ENCODE results near the gene CACNA1C.
A peak's percentile ranks its signal among the peaks of the same experiment; 100 is the strongest.

The CACNA1C gene

GRCh38 chr12:2547273-2548044 lies 494.7 kb downstream of the CACNA1C start:
- DNase-seq = no peak

- DNase-seq = no peak
These were observed 495.3 kb downstream of the CACNA1C start for GRCh38 chr12:2548081-2548480.

- peak; percentile 26 for DNase-seq
These were observed 498.0 kb downstream of the CACNA1C start for GRCh38 chr12:2550561-2551411.

- no peak for DNase-seq
These were observed 498.7 kb downstream of the CACNA1C start for GRCh38 chr12:2551412-2551900.

GRCh38 chr12:2552000-2552756 lies 499.4 kb downstream of the CACNA1C start:
- no peak for DNase-seq

GRCh38 chr12:2553388-2554126 lies 500.8 kb downstream of the CACNA1C start:
- DNase-seq = no peak

GRCh38 chr12:2555487-2556082 lies 502.8 kb downstream of the CACNA1C start:
- DNase-seq = no peak

GRCh38 chr12:2557597-2557996 lies 504.8 kb downstream of the CACNA1C start:
- no peak for DNase-seq

GRCh38 chr12:2559931-2560330 lies 507.1 kb downstream of the CACNA1C start:
- DNase-seq = no peak

- DNase-seq = no peak
These were observed 507.6 kb downstream of the CACNA1C start for GRCh38 chr12:2560356-2560755.

- no peak for DNase-seq
These were observed 508.6 kb downstream of the CACNA1C start for GRCh38 chr12:2561367-2561766.

- DNase-seq = no peak
These were observed 509.6 kb downstream of the CACNA1C start for GRCh38 chr12:2562400-2562799.

GRCh38 chr12:2563709-2564108 lies 510.9 kb downstream of the CACNA1C start:
- DNase-seq = no peak

GRCh38 chr12:2566161-2566560 lies 513.4 kb downstream of the CACNA1C start:
- DNase-seq = no peak

GRCh38 chr12:2567711-2568110 lies 514.9 kb downstream of the CACNA1C start:
- no peak for DNase-seq

GRCh38 chr12:2570562-2570961 lies 517.8 kb downstream of the CACNA1C start:
- DNase-seq = no peak

- DNase-seq = no peak
These were observed 521.7 kb downstream of the CACNA1C start for GRCh38 chr12:2574355-2574935.

GRCh38 chr12:2575245-2575644 lies 522.5 kb downstream of the CACNA1C start:
- DNase-seq = no peak

- DNase-seq = no peak
These were observed 525.4 kb downstream of the CACNA1C start for GRCh38 chr12:2578211-2578610.

- DNase-seq = no peak
These were observed 526.0 kb downstream of the CACNA1C start for GRCh38 chr12:2578772-2579171.

GRCh38 chr12:2580821-2581220 lies 528.0 kb downstream of the CACNA1C start:
- DNase-seq = no peak

Measured in DMS79 (cell line).